Kidney tubule cell (primary cell): ENCODE measurements around the gene KCNAB1.

ENCODE experiments used
- DNase-seq: peaks from one replicate; pipeline ENCODE4 v3.0.0-alpha.2; 2018; ENCODE audit warnings: low spot score

The KCNAB1 gene

GRCh38 chr3:156459434-156459833 is 339.1 kb downstream of the KCNAB1 start:
- no peak for DNase-seq

GRCh38 chr3:156460206-156460611 is 339.8 kb downstream of the KCNAB1 start:
- DNase-seq: no peak

GRCh38 chr3:156461889-156462288 is 341.5 kb downstream of the KCNAB1 start:
- DNase-seq: no peak

GRCh38 chr3:156463123-156463522 is 342.7 kb downstream of the KCNAB1 start:
- no peak for DNase-seq

- no peak for DNase-seq
Observed at GRCh38 chr3:156465194-156465593, 344.8 kb downstream of the KCNAB1 start.

- no peak for DNase-seq
Observed at GRCh38 chr3:156469456-156469855, 349.1 kb downstream of the KCNAB1 start.

- DNase-seq: peak; percentile 36
Observed at GRCh38 chr3:156471431-156471830, 351.1 kb downstream of the KCNAB1 start.

GRCh38 chr3:156472150-156472549 is 351.8 kb downstream of the KCNAB1 start:
- no peak for DNase-seq

- DNase-seq: no peak
Observed at GRCh38 chr3:156472684-156473083, 352.3 kb downstream of the KCNAB1 start.

- no peak for DNase-seq
Observed at GRCh38 chr3:156473341-156473740, 353.0 kb downstream of the KCNAB1 start.

- no peak for DNase-seq
Observed at GRCh38 chr3:156474560-156475389, 354.4 kb downstream of the KCNAB1 start.

- peak; percentile 13 for DNase-seq
Observed at GRCh38 chr3:156477323-156477722, 356.9 kb downstream of the KCNAB1 start.

GRCh38 chr3:156478891-156479290 is 358.5 kb downstream of the KCNAB1 start:
- no peak for DNase-seq

GRCh38 chr3:156479604-156480003 is 359.2 kb downstream of the KCNAB1 start:
- DNase-seq: no peak

GRCh38 chr3:156480949-156481348 is 360.6 kb downstream of the KCNAB1 start:
- DNase-seq: no peak

- no peak for DNase-seq
Observed at GRCh38 chr3:156483002-156483401, 362.6 kb downstream of the KCNAB1 start.

GRCh38 chr3:156483426-156483825 is 363.0 kb downstream of the KCNAB1 start:
- DNase-seq: peak; percentile 85

GRCh38 chr3:156483961-156484787 is 363.8 kb downstream of the KCNAB1 start:
- DNase-seq: peak; percentile 71

- DNase-seq: no peak
Observed at GRCh38 chr3:156488767-156489166, 368.4 kb downstream of the KCNAB1 start.

- no peak for DNase-seq
Observed at GRCh38 chr3:156489462-156489911, 369.1 kb downstream of the KCNAB1 start.

- DNase-seq: no peak
Observed at GRCh38 chr3:156491192-156491591, 370.8 kb downstream of the KCNAB1 start.

- no peak for DNase-seq
Observed at GRCh38 chr3:156492801-156493261, 372.5 kb downstream of the KCNAB1 start.

- no peak for DNase-seq
Observed at GRCh38 chr3:156493887-156494286, 373.5 kb downstream of the KCNAB1 start.
